Measurements from ENCODE around the gene CAPZA1.

Gene CAPZA1

GRCh38 chr1:112677501-112677900, 57.9 kb downstream of the CAPZA1 start:
- no peak for DNase-seq (ENCODE audit: low read depth)

DNA sequence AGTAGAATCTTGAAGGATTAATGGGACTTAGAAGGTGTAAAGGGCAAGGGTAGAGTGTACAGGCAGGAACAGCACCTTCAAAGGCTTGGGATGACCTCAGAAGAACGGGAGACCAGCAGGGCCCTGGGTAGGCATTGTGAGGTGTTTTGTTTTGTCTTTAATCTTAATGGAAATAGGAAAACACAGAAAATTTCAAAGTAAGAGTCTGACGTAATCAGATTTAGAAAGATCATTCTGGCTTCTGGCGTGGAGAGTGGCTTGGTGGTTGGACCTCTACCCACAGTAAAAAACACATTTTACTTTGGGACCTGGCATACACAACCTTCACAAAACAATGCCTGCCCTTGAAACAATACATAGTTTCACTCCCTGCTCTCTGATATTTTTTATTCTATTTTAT, 59.0 kb downstream of the CAPZA1 start:
- no peak for DNase-seq (ENCODE audit: low read depth)

DNA sequence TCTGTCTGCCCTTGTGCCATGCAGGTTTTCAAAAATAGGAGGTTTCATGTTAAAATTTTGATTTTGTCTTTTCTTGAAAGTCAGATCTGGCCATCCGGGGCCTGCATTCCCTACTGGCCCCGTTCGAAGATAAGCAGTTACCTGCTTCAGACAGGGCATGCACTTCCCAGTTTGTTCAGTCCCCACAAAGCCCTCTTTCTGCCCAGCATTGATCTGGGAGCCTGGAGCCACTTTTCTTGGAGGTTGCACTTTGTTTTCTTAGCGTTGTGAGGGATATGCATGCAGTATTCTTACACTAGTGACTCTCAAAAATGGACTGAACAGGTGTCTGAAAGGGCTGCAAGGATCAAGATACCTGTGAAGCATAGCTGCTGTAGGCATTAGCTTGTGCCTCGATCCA, 66.3 kb downstream of the CAPZA1 start:
- DNase-seq (ENCODE audit: low read depth) = no peak

DNA sequence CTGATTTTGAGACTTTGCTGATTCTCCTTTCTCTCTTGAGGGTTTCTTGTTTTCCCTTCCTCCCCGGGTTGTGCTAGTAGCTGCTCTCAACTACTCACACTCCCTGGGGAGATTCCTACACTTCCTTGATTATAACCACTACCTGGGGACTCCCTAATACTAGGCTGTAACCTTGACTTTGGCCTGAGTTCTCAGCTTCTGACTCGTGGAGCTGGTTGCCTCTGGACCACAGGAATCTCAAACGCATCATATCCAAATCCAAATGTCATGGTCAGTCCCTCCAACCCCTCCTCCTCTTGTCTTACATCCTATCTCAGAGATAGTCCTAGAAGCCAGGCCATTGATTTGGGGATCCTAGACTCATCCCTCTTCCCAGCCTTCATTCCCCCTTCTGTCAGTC, 66.8 kb downstream of the CAPZA1 start:
- DNase-seq (ENCODE audit: low read depth) = no peak

GRCh38 chr1:112686835-112687234, 67.2 kb downstream of the CAPZA1 start:
- DNase-seq (ENCODE audit: low read depth) = no peak

DNA sequence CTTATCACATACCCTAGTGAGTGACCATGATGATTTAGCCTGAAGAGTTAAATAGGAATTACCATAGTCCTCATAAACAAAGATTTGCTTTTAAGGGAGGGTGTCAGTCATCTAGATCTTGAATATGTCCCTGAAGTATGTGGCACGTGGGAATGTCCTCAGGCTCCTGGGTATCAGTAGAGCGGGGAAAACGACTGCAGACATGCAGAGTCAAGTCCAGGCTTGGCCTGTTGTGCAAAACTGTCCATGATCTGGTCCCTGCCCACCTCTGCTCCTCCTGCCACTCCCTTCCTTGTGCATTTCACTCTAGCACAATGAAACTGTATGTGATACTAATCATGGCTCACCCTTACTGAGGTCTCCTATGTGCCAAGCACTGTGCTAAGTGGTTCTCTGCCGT, 67.7 kb downstream of the CAPZA1 start:
- no peak for DNase-seq (ENCODE audit: low read depth)

- no peak for DNase-seq (ENCODE audit: low read depth)
These were observed 68.3 kb downstream of the CAPZA1 start for GRCh38 chr1:112687785-112688496.

GRCh38 chr1:112688781-112689193, 69.2 kb downstream of the CAPZA1 start:
- DNase-seq (ENCODE audit: low read depth) = no peak

- no peak for DNase-seq (ENCODE audit: low read depth)
These were observed 69.7 kb downstream of the CAPZA1 start for GRCh38 chr1:112689196-112689841.

GRCh38 chr1:112689842-112690237, 70.2 kb downstream of the CAPZA1 start:
- no peak for DNase-seq (ENCODE audit: low read depth)

DNA sequence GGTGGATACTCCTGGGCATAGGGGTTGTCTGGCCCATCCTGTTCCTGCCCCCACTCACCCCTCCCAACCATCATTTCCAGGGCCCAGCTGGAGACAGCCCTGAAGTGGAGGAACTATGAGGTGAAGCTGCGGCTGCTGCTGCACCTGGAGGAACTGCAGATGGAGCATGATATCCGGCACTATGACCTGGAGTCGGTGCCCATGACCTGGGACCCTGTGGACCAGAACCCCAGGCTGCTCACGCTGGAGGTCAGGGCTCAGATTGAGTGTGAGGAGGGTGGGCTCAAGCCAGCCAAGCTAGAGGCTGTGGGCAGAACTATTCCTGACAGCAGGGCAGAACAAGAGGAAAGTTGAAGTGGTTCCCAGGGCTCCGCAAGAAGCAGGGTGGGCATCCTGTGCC, 73.0 kb downstream of the CAPZA1 start:
- no peak for DNase-seq (ENCODE audit: low read depth)

- DNase-seq (ENCODE audit: low read depth) = no peak
These were observed 74.2 kb downstream of the CAPZA1 start for GRCh38 chr1:112693821-112694220.

DNA sequence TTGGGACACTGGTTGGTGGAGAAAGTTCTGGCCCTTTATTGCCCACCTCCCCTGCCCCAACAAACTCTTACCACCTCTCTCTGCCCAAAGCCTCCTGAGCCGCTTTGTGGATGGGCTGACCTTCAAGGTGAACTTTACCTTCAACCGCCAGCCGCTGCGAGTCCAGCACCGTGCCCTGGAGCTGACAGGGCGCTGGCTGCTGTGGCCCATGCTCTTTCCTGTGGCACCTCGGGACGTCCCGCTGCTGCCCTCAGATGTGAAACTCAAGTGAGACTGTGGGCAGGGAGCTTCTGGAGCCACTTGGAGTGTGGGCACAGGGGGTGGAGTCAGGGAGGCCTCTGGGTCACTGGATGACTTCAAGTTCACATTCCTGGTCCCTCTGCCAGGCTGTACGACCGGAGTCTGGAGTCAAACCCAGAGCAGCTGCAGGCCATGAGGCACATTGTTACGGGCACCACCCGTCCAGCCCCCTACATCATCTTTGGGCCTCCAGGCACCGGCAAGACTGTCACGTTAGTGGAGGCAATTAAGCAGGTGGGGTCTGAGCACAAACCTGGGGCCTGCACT, 74.8 kb downstream of the CAPZA1 start:
- DNase-seq (ENCODE audit: low read depth) = no peak

GRCh38 chr1:112695276-112695675, 75.6 kb downstream of the CAPZA1 start:
- DNase-seq (ENCODE audit: low read depth) = no peak

- DNase-seq (ENCODE audit: low read depth) = no peak
These were observed 77.1 kb downstream of the CAPZA1 start for GRCh38 chr1:112696578-112697314.

GRCh38 chr1:112697781-112698201, 78.2 kb downstream of the CAPZA1 start:
- no peak for DNase-seq (ENCODE audit: low read depth)

GRCh38 chr1:112698366-112699310, 79.0 kb downstream of the CAPZA1 start:
- DNase-seq (ENCODE audit: low read depth) = no peak

GRCh38 chr1:112699425-112700144, 80.0 kb downstream of the CAPZA1 start:
- no peak for DNase-seq (ENCODE audit: low read depth)

DNA sequence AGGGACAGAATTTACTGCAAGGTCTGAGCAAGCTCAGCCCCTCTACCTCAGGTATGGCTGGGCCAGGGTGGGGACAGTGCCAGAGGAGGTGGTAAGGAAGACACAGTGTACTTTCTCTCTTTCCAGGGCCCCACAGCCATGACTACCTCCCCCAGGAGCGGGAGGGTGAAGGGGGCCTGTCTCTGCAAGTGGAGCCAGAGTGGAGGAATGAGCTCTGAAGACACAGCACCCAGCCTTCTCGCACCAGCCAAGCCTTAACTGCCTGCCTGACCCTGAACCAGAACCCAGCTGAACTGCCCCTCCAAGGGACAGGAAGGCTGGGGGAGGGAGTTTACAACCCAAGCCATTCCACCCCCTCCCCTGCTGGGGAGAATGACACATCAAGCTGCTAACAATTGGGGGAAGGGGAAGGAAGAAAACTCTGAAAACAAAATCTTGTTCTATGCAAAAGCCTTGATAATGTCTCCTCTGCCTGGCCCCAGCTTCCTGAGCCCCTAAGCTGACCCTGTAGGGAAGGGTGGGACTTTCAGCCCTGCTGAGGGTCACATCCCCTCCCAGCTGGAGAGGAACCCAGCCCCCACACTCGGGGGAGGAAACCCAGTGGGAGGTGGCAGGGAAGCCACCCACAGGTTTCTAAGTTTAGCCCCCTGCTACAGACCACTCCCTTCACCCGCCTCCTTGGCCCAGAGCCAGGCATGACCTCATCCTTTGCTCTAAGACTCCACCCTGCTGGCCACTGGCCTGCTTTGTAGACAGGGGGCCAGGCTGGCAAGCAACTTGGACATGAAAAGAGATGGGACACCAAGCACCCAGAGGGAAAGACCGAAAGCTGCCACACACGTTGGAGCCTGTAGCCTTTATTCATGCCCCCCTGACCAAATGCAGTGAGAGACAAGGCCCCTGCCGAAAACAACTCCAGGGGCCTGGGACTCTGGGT, 80.9 kb downstream of the CAPZA1 start:
- DNase-seq (ENCODE audit: low read depth) = peak; percentile 57

All from activated T-cell treated with anti-CD3 and anti-CD28 coated beads for 1 hour (primary cell).